Stimulated activated memory B cell treated with anti-CD40 and anti-IgM and Interleukin-4, amounts not matched to agents 10 μg/mL and 1 μg/mL and 100 μg/mL, for 72 hours (primary cell): ENCODE measurements around the gene MC5R.
A peak's percentile ranks its signal among the peaks of the same experiment; 100 is the strongest.

Experiments
- ATAC-seq: fragments of 150-1000 bp; cut with Tn5 transposase; 2 replicates; pipeline ENCODE4 v1.10.0; 2021
- H3K27ac Mint-ChIP-seq: one replicate; pipeline ENCODE4 v1.8.0; 2022; ENCODE audit warnings: mild to moderate bottlenecking, mixed read lengths
- H3K27me3 Mint-ChIP-seq: one replicate; pipeline ENCODE4 v1.8.0; 2022; ENCODE audit warnings: mixed read lengths
- H3K36me3 Mint-ChIP-seq: one replicate; pipeline ENCODE4 v1.8.0; 2022; ENCODE audit warnings: mixed read lengths
- H3K4me1 Mint-ChIP-seq: one replicate; pipeline ENCODE4 v1.8.0; 2022; ENCODE audit warnings: mixed read lengths
- H3K4me3 Mint-ChIP-seq: one replicate; pipeline ENCODE4 v1.8.0; 2022; ENCODE audit warnings: mild to moderate bottlenecking, moderate library complexity, mixed read lengths
- H3K9me3 Mint-ChIP-seq: one replicate; pipeline ENCODE4 v1.8.0; 2022; ENCODE audit warnings: mixed read lengths

Gene MC5R

DNA sequence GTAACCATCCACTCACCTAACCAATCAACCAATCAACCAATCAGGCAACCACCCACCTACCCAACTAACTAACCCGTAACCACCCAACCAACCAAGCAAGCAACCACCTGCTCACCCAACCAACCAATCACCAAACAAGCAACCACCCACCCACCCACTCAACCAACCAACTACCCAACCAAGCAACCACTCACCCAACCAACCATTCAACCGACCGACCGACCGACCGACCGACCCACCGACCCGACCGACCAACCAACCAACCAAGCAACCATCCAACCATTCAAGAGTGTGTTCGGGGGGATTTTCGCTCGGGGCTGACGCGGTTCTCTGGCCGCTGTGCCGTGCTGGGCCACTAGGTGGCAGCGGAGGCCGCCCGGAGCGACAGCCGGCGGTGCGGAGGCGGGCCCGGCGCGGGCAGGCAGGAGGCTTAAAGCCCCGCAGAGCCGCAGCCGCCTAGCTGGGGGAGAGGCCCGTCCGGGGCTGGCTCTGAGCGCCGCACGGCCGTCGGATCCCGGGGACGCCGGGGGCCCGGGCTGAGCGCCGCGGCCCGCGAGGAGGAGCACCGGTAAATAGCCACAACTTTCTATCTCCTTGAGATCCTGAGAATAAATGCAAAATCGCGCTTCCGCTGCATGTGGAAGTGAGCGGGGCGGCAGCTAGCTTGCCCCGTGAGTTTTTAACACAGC is at the start of gene MC5R:
MC5R (plus strand) TSS at position 443 of the 689 bp plus-strand sequence. CDS start 1,617 bp downstream, outside the sequence.
- H3K9me3 Mint-ChIP-seq: no peaks in the 10 kb centered on the region
- H3K4me3 Mint-ChIP-seq: peak within 1 kb of the TSS; percentile 32
- no peaks in the 10 kb centered on the region for H3K36me3 Mint-ChIP-seq
- no peak within 1 kb of the TSS for H3K27ac Mint-ChIP-seq
- no peaks in the 10 kb centered on the region for H3K4me1 Mint-ChIP-seq
- H3K27me3 Mint-ChIP-seq: peaks cover 56% of the 10 kb centered on the region
- peak; percentile 80 for ATAC-seq

DNA sequence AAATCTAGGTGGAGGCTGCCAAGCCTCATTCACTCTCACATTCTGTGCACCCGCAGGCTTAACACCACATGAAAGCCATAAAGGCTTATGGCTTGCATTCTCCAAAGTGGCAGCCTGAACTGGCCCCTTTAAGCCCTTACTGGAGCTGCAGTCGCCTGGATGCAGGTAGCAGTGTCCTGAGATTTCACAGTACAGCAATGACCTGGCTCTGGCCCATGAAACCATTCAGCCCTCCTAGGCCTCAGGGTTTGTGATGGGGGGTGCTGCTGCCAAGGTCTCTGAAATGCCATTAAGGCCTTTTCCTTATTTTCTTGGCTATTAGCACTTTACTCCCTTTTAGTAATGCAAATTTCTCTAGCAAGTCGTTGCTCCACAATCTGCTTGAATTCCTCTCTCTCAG is 48.9 kb upstream of the MC5R start:
- H3K27me3 Mint-ChIP-seq: peaks cover 14% of the 10 kb centered on the region
- ATAC-seq: no peak
- no peak overlapping the region for H3K27ac Mint-ChIP-seq
- H3K4me3 Mint-ChIP-seq: no peak overlapping the region
- H3K9me3 Mint-ChIP-seq: peaks cover 13% of the 10 kb centered on the region
- H3K36me3 Mint-ChIP-seq: no peaks in the 10 kb centered on the region
- no peaks in the 10 kb centered on the region for H3K4me1 Mint-ChIP-seq

DNA sequence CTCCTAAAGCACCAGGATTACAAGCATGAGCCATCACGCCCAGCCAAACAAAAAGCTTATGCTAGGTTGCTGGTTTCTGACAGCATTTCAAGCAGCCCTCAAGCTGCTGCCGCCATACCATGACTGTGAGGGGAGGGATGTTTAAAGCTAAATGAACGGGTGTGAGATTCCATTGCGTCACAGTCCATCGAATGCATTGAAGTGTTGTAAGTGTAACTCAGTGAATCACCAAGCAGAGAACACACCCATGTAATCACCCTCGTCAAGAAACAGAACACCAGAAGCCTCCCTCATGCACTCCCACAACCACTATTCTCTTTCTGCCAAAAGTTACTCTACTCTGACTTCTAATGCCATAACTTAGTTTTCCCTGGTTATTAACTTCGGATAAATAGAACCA is 32.8 kb upstream of the MC5R start:
- Mint-ChIP-seq H3K27ac (no peak overlapping the region), H3K9me3 (no peaks in the 10 kb centered on the region), H3K36me3 (no peaks in the 10 kb centered on the region), H3K4me1 (no peaks in the 10 kb centered on the region), H3K4me3 (no peak overlapping the region), H3K27me3 (peaks cover 4% of the 10 kb centered on the region)
- ATAC-seq: no peak

DNA sequence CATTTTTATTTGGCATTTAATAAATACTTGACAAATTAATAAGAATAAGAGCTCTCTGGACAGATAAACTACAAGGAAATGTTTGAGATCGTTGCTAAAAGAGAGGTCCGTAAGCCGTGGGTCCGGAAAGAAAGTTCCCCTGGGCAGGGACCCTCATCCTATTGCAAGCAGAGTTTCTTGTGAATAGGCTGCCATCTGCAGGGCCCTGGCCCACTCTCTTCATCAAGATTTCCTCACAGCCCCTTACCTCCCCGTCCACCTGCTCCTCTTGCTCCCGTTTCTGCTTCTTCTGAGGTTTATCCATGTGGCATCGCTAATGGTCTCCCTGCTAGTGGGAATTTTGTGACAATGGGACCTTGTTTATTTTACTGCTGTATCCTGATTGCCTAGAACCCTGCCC is 30.1 kb upstream of the MC5R start:
- H3K9me3 Mint-ChIP-seq: no peaks in the 10 kb centered on the region
- no peak overlapping the region for H3K4me3 Mint-ChIP-seq
- no peak overlapping the region for H3K27ac Mint-ChIP-seq
- no peaks in the 10 kb centered on the region for H3K4me1 Mint-ChIP-seq
- no peak for ATAC-seq
- no peaks in the 10 kb centered on the region for H3K36me3 Mint-ChIP-seq
- peaks cover 30% of the 10 kb centered on the region for H3K27me3 Mint-ChIP-seq

DNA sequence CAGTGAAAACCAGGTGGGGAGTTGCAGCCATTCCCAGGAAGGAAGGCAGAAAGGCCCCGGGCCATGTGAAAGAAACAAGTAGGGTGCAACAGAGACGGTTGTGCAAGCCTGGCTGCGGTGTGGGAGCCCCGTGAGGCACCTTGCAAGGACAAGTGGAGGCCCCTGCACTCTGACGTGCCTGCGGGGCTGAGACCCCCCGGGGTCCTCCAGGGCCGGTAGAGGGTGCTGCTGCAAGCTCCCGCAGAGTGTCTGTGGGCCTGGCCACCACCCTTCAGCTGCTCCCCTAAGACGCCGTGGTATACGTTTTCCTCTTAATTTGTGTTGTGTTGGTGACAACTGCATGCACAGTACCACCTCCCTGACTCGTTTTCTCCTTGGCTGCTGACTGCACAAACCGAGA is 27.4 kb upstream of the MC5R start:
- Mint-ChIP-seq H3K9me3 (no peaks in the 10 kb centered on the region), H3K36me3 (no peaks in the 10 kb centered on the region), H3K4me1 (peaks cover 10% of the 10 kb centered on the region), H3K4me3 (no peak overlapping the region), H3K27me3 (peaks cover 54% of the 10 kb centered on the region), H3K27ac (no peak overlapping the region)
- no peak for ATAC-seq

DNA sequence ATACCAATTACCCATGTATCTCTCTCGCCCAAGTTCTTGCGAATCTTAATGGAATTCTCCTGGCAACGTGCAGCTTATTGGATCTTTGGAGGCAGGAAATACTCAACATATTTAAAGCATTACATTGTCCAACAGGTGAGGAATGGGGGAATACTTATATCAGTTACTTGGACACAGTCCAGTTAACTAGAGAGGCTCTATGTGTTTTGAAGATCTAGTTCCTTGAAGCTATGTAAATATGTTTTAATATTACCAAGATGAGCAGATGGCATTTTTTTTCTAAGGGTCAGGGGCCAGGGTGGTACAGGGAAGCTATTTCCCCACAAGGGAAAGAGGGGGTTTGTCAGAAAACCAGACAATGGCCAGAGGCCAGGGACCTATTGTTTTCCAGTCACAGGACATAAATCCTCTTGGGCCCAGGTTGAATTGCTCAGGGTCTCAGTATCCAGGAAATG is 26.8 kb upstream of the MC5R start:
- no peak for ATAC-seq
- Mint-ChIP-seq H3K4me3 (no peak overlapping the region), H3K4me1 (peaks cover 10% of the 10 kb centered on the region), H3K27me3 (peaks cover 56% of the 10 kb centered on the region), H3K9me3 (no peaks in the 10 kb centered on the region), H3K27ac (no peak overlapping the region), H3K36me3 (no peaks in the 10 kb centered on the region)

DNA sequence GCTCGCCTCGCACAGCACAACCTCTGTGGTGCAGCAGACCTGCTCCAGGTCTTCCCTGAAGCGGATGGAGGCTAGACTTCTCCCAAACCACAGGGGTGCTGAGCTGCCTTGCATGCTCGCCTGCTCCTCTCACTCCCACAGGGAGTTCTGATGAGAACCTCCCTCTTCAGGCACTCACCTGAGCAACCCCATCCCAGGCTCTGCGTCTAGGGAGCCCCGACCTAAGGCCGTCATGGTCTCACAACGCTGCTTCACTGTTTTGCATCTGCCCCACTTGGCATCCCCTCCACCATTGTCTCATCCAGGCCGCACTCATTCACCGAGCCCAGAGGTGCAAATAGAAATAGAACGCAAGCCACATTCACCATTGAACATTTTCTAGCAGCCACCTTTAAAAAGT is 24.6 kb upstream of the MC5R start:
- Mint-ChIP-seq H3K9me3 (no peaks in the 10 kb centered on the region), H3K27me3 (peaks cover 75% of the 10 kb centered on the region), H3K4me3 (no peak overlapping the region), H3K36me3 (no peaks in the 10 kb centered on the region), H3K4me1 (peaks cover 10% of the 10 kb centered on the region), H3K27ac (no peak overlapping the region)
- no peak for ATAC-seq

DNA sequence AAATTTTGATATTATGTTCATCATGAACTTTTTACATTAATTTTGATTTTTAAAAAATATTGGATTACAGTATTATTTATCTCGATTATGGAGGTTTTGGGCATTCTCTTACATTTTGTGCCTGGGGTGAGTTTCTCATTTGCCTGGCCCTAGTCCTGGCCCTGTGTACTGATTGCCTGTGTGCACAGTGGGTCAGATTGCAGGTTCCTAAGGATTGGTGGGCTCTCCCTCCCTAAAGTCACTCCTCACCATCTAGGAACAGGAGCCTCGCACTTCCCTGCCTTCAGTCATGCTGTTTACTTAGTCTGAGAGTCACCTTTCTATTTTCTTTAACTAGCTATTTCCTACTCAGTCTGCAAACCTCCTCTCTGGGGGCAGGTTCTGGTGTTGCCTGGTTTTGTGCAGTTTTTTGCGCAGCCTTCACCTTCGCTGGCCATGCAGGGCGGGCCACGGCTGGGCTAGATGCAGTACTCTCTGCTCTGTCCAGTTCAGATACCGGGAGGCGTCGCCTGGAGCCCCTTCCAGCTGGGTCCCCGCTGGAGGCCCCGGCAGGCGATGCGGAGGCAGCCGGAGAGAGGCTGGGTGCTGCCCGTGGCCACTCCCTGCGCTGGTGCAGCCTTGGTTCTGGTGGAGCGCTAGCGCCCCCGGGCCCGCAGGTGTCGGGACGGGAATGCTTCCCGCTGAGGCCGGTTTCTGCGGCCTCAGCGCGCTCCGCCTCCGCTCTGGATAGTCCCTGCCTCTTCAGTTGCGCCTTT is 23.3 kb upstream of the MC5R start:
- peak overlapping the region; percentile 40 for H3K4me3 Mint-ChIP-seq
- H3K9me3 Mint-ChIP-seq: peaks cover 4% of the 10 kb centered on the region
- H3K36me3 Mint-ChIP-seq: no peaks in the 10 kb centered on the region
- H3K4me1 Mint-ChIP-seq: peaks cover 10% of the 10 kb centered on the region
- H3K27me3 Mint-ChIP-seq: peaks cover 88% of the 10 kb centered on the region
- peak; percentile 53 for ATAC-seq
- no peak overlapping the region for H3K27ac Mint-ChIP-seq

DNA sequence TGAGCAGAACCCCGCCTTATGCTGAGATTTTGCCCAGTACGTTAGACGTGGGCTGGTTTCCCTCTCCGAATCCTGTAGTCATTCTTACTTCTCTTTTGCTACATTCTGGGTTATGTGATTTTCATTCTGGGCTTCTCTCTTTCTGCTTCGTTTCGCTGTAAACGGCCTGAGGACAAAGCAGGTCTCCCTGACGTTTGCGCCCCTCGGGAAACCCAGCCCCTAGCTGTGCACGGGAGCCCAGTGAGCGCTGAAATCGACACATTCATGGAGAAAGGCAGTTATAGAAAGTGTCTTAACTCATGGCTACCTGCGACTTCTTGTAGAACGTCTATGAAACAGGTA is 22.7 kb upstream of the MC5R start:
- H3K4me3 Mint-ChIP-seq: peak overlapping the region; percentile 40
- no peaks in the 10 kb centered on the region for H3K36me3 Mint-ChIP-seq
- H3K27ac Mint-ChIP-seq: no peak overlapping the region
- ATAC-seq: no peak
- peaks cover 89% of the 10 kb centered on the region for H3K27me3 Mint-ChIP-seq
- H3K9me3 Mint-ChIP-seq: peaks cover 4% of the 10 kb centered on the region
- peaks cover 10% of the 10 kb centered on the region for H3K4me1 Mint-ChIP-seq

DNA sequence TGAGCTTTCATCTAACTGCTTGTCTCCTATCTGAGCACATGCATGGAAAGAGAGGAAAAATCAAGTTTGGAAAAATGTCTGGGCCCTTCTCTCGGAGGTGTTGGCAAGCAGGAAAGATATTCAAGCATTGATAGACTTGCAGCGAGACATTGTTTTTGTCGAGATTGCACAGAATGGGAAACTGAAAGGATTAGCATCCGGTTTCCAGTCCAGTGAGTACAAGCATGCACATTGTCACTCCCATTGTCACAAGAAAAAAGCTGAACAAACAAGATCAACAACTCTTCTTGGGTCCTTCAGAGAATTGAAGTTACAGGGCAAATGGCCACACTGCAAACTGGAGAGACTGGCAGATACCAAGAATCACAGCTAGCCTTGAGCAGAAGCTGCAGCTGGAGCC is 19.6 kb upstream of the MC5R start:
- H3K27me3 Mint-ChIP-seq: peaks cover 62% of the 10 kb centered on the region
- ATAC-seq: no peak

DNA sequence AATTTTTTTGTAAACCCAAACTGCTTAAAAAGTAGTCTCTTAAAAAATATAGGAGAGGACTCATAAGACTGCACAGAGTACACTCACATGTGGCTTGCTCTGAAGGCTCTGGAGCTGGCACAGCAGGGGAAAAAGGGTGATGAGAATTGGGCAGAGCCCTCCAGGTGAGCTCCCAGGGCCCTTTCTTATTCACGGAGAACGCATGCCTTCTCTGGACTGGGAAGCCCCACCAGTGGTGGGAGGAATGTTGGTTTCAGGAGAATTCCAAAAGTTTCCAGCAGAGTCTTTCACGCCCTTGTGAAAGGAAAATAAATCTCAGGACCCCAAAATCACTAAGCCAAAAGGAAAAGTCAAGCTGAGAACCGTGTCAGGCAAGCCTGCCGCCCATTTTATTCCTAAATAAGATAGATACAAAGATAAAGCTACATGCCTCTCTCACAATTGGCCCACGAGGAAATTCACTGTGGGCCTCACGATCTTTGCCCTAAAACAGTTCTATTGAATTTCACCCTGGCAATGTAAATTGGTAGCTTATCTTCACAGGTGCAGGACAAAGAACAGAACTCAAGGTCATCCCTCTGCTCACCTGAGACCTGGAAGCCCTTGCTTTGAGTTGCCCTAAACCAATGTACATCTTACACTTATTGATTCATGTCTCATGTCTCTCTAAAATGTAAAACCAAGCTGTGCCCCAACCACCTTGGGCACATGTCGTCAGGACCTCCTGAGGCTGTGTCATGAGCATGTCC is 15.5 kb upstream of the MC5R start:
- H3K27me3 Mint-ChIP-seq: peaks cover 38% of the 10 kb centered on the region
- H3K4me1 Mint-ChIP-seq: no peaks in the 10 kb centered on the region
- H3K9me3 Mint-ChIP-seq: peaks cover 4% of the 10 kb centered on the region
- ATAC-seq: no peak
- H3K36me3 Mint-ChIP-seq: no peaks in the 10 kb centered on the region
- no peak overlapping the region for H3K4me3 Mint-ChIP-seq
- H3K27ac Mint-ChIP-seq: no peak overlapping the region

More for the DNA sequence above, 19.6 kb upstream of the MC5R start:
- H3K36me3 Mint-ChIP-seq: no peaks in the 10 kb centered on the region
- H3K27ac Mint-ChIP-seq: no peak overlapping the region
- peaks cover 10% of the 10 kb centered on the region for H3K4me1 Mint-ChIP-seq
- no peak overlapping the region for H3K4me3 Mint-ChIP-seq
- H3K9me3 Mint-ChIP-seq: peaks cover 4% of the 10 kb centered on the region

DNA sequence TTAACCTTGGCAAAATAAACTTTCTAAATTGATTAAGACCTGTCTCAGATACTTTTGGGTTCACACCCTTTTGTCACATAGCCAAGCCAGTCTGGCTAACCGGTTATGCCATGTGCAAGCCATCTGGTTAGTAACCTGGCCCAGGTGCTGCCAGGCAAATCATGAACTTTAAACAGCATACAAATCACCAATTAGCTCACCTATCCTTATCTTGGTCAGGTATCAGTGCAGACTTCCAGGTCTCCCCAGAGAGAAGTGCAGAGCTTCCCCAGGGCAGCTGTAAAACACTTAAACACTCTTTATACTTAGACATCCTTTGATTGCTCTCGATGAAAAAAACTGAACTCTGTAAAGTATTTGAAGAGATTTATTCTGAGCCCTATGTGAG is 14.9 kb upstream of the MC5R start:
- ATAC-seq: no peak
- H3K27me3 Mint-ChIP-seq: peaks cover 33% of the 10 kb centered on the region
- H3K9me3 Mint-ChIP-seq: peaks cover 4% of the 10 kb centered on the region
- no peak overlapping the region for H3K27ac Mint-ChIP-seq
- no peaks in the 10 kb centered on the region for H3K36me3 Mint-ChIP-seq
- H3K4me3 Mint-ChIP-seq: no peak overlapping the region
- H3K4me1 Mint-ChIP-seq: no peaks in the 10 kb centered on the region

DNA sequence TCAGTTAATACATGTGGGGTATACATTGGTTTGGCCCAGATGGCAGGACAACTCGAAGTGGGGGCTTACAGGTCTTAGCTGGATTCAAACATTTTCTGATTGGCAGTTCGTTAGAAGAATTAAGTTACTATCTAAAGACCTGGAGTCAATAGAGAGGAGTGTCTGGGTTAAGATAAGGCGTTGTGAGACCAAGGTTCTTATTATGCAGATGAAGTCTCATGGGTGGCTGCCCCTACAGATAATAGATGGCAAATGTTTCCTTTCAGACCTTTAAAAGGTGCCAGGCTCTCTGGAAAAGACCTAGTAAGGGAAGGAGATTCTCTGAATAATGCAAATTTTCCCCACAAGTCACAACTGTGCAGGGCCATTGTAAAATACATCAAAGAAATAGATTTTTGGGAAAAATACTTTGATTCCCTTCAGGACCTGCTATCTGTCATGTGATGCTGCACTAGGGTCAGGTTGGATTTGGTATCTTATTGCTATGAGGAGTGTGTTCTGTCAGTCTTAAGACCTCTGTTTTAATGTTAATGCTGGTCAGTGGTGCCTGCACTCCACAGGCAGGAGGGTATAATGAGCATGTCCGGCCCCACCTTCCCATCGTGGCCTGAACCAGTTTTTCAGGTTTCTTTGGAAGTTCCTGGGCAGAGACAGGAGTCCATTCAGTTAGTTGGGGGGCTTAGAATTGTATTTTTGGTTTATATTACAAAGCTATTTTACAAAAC is 14.3 kb upstream of the MC5R start:
- H3K4me1 Mint-ChIP-seq: no peaks in the 10 kb centered on the region
- no peak for ATAC-seq
- no peaks in the 10 kb centered on the region for H3K36me3 Mint-ChIP-seq
- H3K4me3 Mint-ChIP-seq: no peak overlapping the region
- H3K9me3 Mint-ChIP-seq: peaks cover 2% of the 10 kb centered on the region
- H3K27ac Mint-ChIP-seq: no peak overlapping the region
- H3K27me3 Mint-ChIP-seq: peaks cover 27% of the 10 kb centered on the region

DNA sequence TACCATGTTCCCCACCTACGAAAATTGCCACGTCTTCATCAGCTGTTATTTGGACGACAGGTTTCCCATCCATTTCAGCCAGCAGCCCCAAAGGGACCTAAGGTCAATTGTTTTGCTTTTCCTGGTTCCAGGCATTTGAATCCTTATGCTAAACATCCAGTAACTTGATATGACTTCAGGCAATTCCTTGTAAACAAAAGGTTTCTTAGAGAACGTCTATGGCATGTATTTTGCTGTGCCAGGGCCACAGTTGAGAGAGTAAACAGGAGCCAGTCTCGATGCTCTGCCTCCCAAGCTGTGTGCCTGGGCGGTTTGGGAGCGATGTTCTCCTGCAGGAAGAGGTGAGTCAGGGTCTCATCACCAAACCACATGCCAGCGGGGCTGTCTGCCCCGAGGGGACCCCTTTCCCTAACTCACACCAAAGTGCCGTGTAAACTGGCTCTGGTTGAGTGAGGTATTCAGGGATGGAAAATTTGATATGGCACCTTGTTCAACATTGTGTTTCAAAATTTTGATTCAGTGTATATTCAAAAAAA is 12.9 kb upstream of the MC5R start:
- H3K4me3 Mint-ChIP-seq: no peak overlapping the region
- H3K27ac Mint-ChIP-seq: no peak overlapping the region
- ATAC-seq: no peak
- no peaks in the 10 kb centered on the region for H3K9me3 Mint-ChIP-seq
- no peaks in the 10 kb centered on the region for H3K36me3 Mint-ChIP-seq
- no peaks in the 10 kb centered on the region for H3K4me1 Mint-ChIP-seq
- H3K27me3 Mint-ChIP-seq: peaks cover 13% of the 10 kb centered on the region

DNA sequence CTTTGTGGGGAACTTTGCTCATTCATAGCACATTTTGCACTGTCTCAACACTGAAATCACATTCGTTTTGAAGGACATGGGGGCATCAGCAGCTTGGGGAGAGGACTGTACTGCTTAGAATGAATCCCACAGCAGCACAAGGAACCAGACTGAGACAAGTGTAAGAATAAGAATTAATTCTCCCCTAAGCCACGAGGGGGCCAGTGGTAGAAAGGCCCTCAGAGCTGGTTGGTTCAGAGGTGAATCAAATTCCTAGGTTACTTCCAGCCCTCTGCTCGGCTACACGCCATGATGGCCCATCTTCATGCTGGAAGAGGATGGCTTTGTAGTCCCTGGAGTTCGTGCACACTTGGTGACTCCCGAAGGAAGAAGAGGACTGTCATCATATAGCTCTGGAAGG is 12.0 kb upstream of the MC5R start:
- no peak for ATAC-seq
- Mint-ChIP-seq H3K9me3 (no peaks in the 10 kb centered on the region), H3K27ac (no peak overlapping the region), H3K36me3 (no peaks in the 10 kb centered on the region), H3K27me3 (peaks cover 7% of the 10 kb centered on the region), H3K4me3 (no peak overlapping the region), H3K4me1 (no peaks in the 10 kb centered on the region)
